ENCODE results near the gene BCAS1.

DNA sequence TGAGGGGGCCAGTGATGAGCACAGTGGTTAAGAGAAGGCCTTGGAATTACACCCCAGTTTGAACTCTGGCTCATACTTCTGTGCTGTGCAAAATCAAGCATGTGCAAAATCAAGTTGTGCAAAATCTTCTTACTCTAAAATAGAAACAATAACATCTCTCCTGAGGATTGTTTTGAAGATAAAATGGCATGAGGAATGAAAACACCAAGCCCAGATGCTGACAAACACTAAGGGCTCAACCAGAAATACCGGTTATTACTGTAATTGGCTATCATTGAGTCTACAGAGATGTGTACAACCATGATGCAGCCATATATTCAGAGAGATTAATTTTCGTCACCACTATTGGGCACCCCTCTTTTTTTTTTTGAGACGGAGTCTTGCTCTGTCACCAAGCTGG lies 5.9 kb upstream of the BCAS1 start:
- TF ChIP-seq, protein P1, sequence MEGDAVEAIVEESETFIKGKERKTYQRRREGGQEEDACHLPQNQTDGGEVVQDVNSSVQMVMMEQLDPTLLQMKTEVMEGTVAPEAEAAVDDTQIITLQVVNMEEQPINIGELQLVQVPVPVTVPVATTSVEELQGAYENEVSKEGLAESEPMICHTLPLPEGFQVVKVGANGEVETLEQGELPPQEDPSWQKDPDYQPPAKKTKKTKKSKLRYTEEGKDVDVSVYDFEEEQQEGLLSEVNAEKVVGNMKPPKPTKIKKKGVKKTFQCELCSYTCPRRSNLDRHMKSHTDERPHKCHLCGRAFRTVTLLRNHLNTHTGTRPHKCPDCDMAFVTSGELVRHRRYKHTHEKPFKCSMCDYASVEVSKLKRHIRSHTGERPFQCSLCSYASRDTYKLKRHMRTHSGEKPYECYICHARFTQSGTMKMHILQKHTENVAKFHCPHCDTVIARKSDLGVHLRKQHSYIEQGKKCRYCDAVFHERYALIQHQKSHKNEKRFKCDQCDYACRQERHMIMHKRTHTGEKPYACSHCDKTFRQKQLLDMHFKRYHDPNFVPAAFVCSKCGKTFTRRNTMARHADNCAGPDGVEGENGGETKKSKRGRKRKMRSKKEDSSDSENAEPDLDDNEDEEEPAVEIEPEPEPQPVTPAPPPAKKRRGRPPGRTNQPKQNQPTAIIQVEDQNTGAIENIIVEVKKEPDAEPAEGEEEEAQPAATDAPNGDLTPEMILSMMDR (IDR thresholded peaks at IDR 0.05), result no peak
- TF ChIP-seq POLR2AphosphoS5 (IDR thresholded peaks at IDR 0.05; ENCODE audit: low read depth, low read length), result no peak
- TF ChIP-seq SIN3A (IDR thresholded peaks at IDR 0.05; ENCODE audit: borderline replicate concordance, insufficient read depth, low read depth, low read length), result no peak

All from Panc1 (cell line).